Body of pancreas (tissue), 4 donors: ENCODE results near the gene PCDHGA4.
A peak's percentile ranks its signal among the peaks of the same experiment; 100 is the strongest.

Experiments used
- CTCF ChIP-seq, 7 experiments: fragments of 450-650 bp in 4 of 7; fragments of 200-600 bp in 3 of 7; sonication (generic) in 3 of 7; IDR thresholded peaks; one replicate each; pipeline ENCODE4 v1.5.1; 2016 to 2019; ENCODE audit warnings: antibody characterized with exemption in 7 of 7
- POLR2A ChIP-seq, 3 donors: fragments of 450-650 bp; IDR thresholded peaks; one replicate each; pipeline ENCODE4 v1.6.1; 2016; ENCODE audit warnings: antibody characterized with exemption in 3 of 3, mild to moderate bottlenecking in 2 of 3

- no peak for TF ChIP-seq POLR2A (IDR thresholded peaks at IDR 0.05)
- peak in 6 of 7 experiments; percentile 13 to 41 (median 38) for TF ChIP-seq CTCF (IDR thresholded peaks at IDR 0.05)
Measured at GRCh38 chr5:141349917-141350619, 4.8 kb upstream of the PCDHGA4 start, which contains the start of gene PCDHGB1.
